HEK293T (cell line): ENCODE data around the gene ZNF474.

Source experiments
- BHLHE40 ChIP-seq: fragments of 450-650 bp; IDR thresholded peaks from 2 replicates; pipeline ENCODE4 v1.6.1; 2016; ENCODE audit warnings: mild to moderate bottlenecking, moderate library complexity, borderline replicate concordance
- CTBP1 ChIP-seq: fragments of 450-650 bp; IDR thresholded peaks from 2 replicates; pipeline ENCODE4 v1.6.1; 2016; ENCODE audit warnings: borderline replicate concordance
- ELF4 ChIP-seq: fragments of 450-650 bp; IDR thresholded peaks from 2 replicates; pipeline ENCODE4 v1.6.1; 2017; ENCODE audit warnings: antibody characterized with exemption
- FOXK2 ChIP-seq: fragments of 450-650 bp; IDR thresholded peaks from 2 replicates; pipeline ENCODE4 v1.6.1; 2016; ENCODE audit warnings: mild to moderate bottlenecking
- FOXM1 ChIP-seq: fragments of 450-650 bp; IDR thresholded peaks from 2 replicates; pipeline ENCODE4 v1.6.1; 2017; ENCODE audit warnings: mild to moderate bottlenecking, borderline replicate concordance
- HDGF ChIP-seq: fragments of 450-650 bp; IDR thresholded peaks from 2 replicates; pipeline ENCODE4 v1.6.1; 2017; ENCODE audit warnings: antibody characterized with exemption, borderline replicate concordance
- L3MBTL2 ChIP-seq: fragments of 450-650 bp; conservative IDR thresholded peaks from 2 replicates; pipeline ENCODE4 v1.6.1; 2016; ENCODE audit warnings: mild to moderate bottlenecking
- LEF1 ChIP-seq: fragments of 450-650 bp; IDR thresholded peaks from 2 replicates; pipeline ENCODE4 v1.6.1; 2017; ENCODE audit warnings: mild to moderate bottlenecking, borderline replicate concordance
- NFRKB ChIP-seq: fragments of 450-650 bp; IDR thresholded peaks from 2 replicates; pipeline ENCODE4 v1.6.1; 2016; ENCODE audit warnings: mild to moderate bottlenecking, moderate library complexity
- SP1 ChIP-seq: fragments of 450-650 bp; IDR thresholded peaks from 2 replicates; pipeline ENCODE4 v1.6.1; 2017
- SUZ12 ChIP-seq: fragments of 450-650 bp; IDR thresholded peaks from 2 replicates; pipeline ENCODE4 v1.6.1; 2016; ENCODE audit warnings: mild to moderate bottlenecking
- TARDBP ChIP-seq: fragments of 450-650 bp; IDR thresholded peaks from 2 replicates; pipeline ENCODE4 v1.6.1; 2016

DNA sequence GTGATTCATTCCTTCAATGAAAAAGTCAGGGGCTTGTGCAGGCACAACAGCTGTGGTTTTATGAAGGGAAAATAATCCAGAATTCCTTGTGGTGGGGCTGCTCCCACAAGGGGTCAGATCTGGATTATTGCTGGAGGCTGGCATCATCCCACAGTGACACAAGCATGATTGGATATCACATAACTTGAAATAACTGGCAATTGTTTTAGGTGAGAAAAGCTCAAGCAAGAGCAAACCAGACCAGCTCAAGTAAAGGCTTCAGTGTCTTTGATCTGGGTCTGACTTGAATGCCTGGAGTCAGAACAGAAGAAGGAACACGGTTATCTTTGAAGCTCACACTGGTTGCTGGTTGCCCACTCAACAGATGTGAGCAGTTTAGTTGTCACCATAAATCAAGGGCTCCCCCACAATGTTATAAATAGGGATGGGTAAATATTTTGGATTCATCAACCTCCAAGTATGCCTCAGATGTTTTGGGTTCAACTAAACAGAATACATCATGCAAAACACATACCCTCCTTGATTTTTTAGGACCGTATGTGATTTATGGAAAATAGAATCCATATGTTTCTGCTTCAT, 3.1 kb upstream of the ZNF474 start:
- TF ChIP-seq BHLHE40 (no peak), HDGF (no peak), SP1 (no peak), FOXM1 (no peak), ELF4 (no peak), L3MBTL2 (no peak), NFRKB (no peak), TARDBP (no peak), CTBP1 (no peak), SUZ12 (no peak), LEF1 (no peak), FOXK2 (no peak)
